WTC11 (cell line): Measurements from ENCODE around the gene C2CD2. TPM values are rescaled to one million over a fixed set of nuclear protein-coding genes. Genes with fewer than 3 reads are reported as not detected.
A peak's percentile ranks its signal among the peaks of the same experiment; 100 is the strongest.

Source experiments
- ATAC-seq: fragments of 200-7000 bp; cut with Tn5 transposase; 2 replicates; pipeline ENCODE4 v1.10.0; 2021; ENCODE audit warnings: mild to moderate bottlenecking, moderate library complexity
- CTCF ChIA-PET: fragments of 300-600 bp; sonication (Branson Sonifier 250); formaldehyde crosslinking; loops from one replicate; lab custom pipeline; 2021; ENCODE audit warnings: antibody characterized with exemption; lab: Charles Lee
- POLR2A ChIA-PET: fragments of 350-600 bp; sonication (Branson Sonifier 250); formaldehyde crosslinking; loops from one replicate; lab custom pipeline; 2021; ENCODE audit warnings: antibody characterized with exemption; lab: Charles Lee
- DNase-seq: peaks from one replicate; pipeline ENCODE4 v3.0.0; 2021; ENCODE audit warnings: low spot score
- H3K27ac Mint-ChIP-seq: 2 replicates; pipeline ENCODE4 v1.8.0; 2021; ENCODE audit warnings: mixed read lengths
- H3K27me3 Mint-ChIP-seq: 2 replicates; pipeline ENCODE4 v1.8.0; 2021; ENCODE audit warnings: low read depth, mild to moderate bottlenecking, moderate library complexity, mixed read lengths
- H3K36me3 Mint-ChIP-seq: 2 replicates; pipeline ENCODE4 v1.8.0; 2021; ENCODE audit warnings: mixed read lengths
- H3K4me1 Mint-ChIP-seq: 2 replicates; pipeline ENCODE4 v1.8.0; 2022; ENCODE audit warnings: mixed read lengths
- H3K4me3 Mint-ChIP-seq: 2 replicates; pipeline ENCODE4 v1.8.0; 2021; ENCODE audit warnings: mild to moderate bottlenecking, moderate library complexity, mixed read lengths
- H3K9me3 Mint-ChIP-seq: 2 replicates; pipeline ENCODE4 v1.8.0; 2021; ENCODE audit warnings: mixed read lengths
- CBFB ChIP-seq: sonication (generic); formaldehyde crosslinking; IDR thresholded peaks from 2 replicates; pipeline ENCODE4 v1.8.1; 2022; ENCODE audit warnings: mild to moderate bottlenecking, low read depth, missing genetic modification reagents
- ELF4 ChIP-seq: sonication (generic); formaldehyde crosslinking; IDR thresholded peaks from 2 replicates; pipeline ENCODE4 v1.8.1; 2022; ENCODE audit warnings: low read depth, mild to moderate bottlenecking, moderate library complexity, missing genetic modification reagents
- ETV6 ChIP-seq: sonication (generic); formaldehyde crosslinking; IDR thresholded peaks from 2 replicates; pipeline ENCODE4 v1.8.1; 2022; ENCODE audit warnings: mild to moderate bottlenecking, missing genetic modification reagents
- FOXP1 ChIP-seq: sonication (generic); formaldehyde crosslinking; IDR thresholded peaks from 2 replicates; pipeline ENCODE4 v1.8.0; 2022; ENCODE audit warnings: missing genetic modification reagents, mild to moderate bottlenecking, moderate library complexity, borderline replicate concordance
- GABPB1 ChIP-seq: sonication (generic); formaldehyde crosslinking; IDR thresholded peaks from 2 replicates; pipeline ENCODE4 v1.8.1; 2023; ENCODE audit warnings: mild to moderate bottlenecking, missing genetic modification reagents
- KAT7 ChIP-seq: sonication (generic); formaldehyde crosslinking; IDR thresholded peaks from 2 replicates; pipeline ENCODE4 v1.8.1; 2023; ENCODE audit warnings: missing genetic modification reagents, mild to moderate bottlenecking, borderline replicate concordance
- MXD4 ChIP-seq: fragments of 250-450 bp; sonication (Bioruptor Pico); IDR thresholded peaks from 2 replicates; pipeline ENCODE4 v1.8.0; 2021; ENCODE audit warnings: mild to moderate bottlenecking, moderate library complexity, borderline replicate concordance
- NFYB ChIP-seq: sonication (generic); formaldehyde crosslinking; conservative IDR thresholded peaks from 2 replicates; pipeline ENCODE4 v1.8.0; 2022; ENCODE audit warnings: low read depth, missing genetic modification reagents
- RELA ChIP-seq: sonication (generic); formaldehyde crosslinking; IDR thresholded peaks from 2 replicates; pipeline ENCODE4 v1.8.1; 2022; ENCODE audit warnings: missing genetic modification reagents, mild to moderate bottlenecking, borderline replicate concordance
- SP1 ChIP-seq: sonication (generic); formaldehyde crosslinking; conservative IDR thresholded peaks from 2 replicates; pipeline ENCODE4 v1.8.1; 2022; ENCODE audit warnings: missing genetic modification reagents
- ZBTB43 ChIP-seq: sonication (generic); formaldehyde crosslinking; IDR thresholded peaks from 2 replicates; pipeline ENCODE4 v1.8.1; 2023; ENCODE audit warnings: mild to moderate bottlenecking, missing genetic modification reagents
- ZNF423 ChIP-seq: fragments of 250-450 bp; sonication (Bioruptor Pico); IDR thresholded peaks from 2 replicates; pipeline ENCODE4 v2.1.2; 2022; ENCODE audit warnings: mild to moderate bottlenecking, moderate library complexity
- total RNA-seq: library from RNA; stranded (reverse); gene quantifications from 3 replicates; pipeline ENCODE4 v1.2.3, GENCODE V29; 2021
- TF ChIP-seq, protein P1 (sequence below): sonication (generic); formaldehyde crosslinking; IDR thresholded peaks from 2 replicates; pipeline ENCODE4 v1.8.1; 2023; ENCODE audit warnings: mild to moderate bottlenecking, missing genetic modification reagents, moderate library complexity
- TF ChIP-seq, protein P2 (sequence below): sonication (generic); formaldehyde crosslinking; IDR thresholded peaks from 2 replicates; pipeline ENCODE4 v1.8.0; 2023; ENCODE audit warnings: missing genetic modification reagents, mild to moderate bottlenecking, borderline replicate concordance
- TF ChIP-seq, protein P3 (sequence below): sonication (generic); formaldehyde crosslinking; IDR thresholded peaks from 2 replicates; pipeline ENCODE4 v1.8.1; 2022; ENCODE audit warnings: missing genetic modification reagents, borderline replicate concordance
- TF ChIP-seq, protein P4 (sequence below): sonication (generic); formaldehyde crosslinking; IDR thresholded peaks from 2 replicates; pipeline ENCODE4 v1.8.1; 2023; ENCODE audit warnings: mild to moderate bottlenecking, missing genetic modification reagents, moderate library complexity

The C2CD2 gene
- total RNA-seq, 1 experiment from 2014 or later = 11.2 TPM

GRCh38 chr21:41928621-41929220 lies 25.1 kb downstream of the C2CD2 start:
- TF ChIP-seq KAT7 (no peak), CBFB (CRISPR knock-in tag) (no peak), ZNF423 (no peak)
- TF ChIP-seq, protein P1, sequence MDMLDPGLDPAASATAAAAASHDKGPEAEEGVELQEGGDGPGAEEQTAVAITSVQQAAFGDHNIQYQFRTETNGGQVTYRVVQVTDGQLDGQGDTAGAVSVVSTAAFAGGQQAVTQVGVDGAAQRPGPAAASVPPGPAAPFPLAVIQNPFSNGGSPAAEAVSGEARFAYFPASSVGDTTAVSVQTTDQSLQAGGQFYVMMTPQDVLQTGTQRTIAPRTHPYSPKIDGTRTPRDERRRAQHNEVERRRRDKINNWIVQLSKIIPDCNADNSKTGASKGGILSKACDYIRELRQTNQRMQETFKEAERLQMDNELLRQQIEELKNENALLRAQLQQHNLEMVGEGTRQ = no peak
- TF ChIP-seq, protein P2, sequence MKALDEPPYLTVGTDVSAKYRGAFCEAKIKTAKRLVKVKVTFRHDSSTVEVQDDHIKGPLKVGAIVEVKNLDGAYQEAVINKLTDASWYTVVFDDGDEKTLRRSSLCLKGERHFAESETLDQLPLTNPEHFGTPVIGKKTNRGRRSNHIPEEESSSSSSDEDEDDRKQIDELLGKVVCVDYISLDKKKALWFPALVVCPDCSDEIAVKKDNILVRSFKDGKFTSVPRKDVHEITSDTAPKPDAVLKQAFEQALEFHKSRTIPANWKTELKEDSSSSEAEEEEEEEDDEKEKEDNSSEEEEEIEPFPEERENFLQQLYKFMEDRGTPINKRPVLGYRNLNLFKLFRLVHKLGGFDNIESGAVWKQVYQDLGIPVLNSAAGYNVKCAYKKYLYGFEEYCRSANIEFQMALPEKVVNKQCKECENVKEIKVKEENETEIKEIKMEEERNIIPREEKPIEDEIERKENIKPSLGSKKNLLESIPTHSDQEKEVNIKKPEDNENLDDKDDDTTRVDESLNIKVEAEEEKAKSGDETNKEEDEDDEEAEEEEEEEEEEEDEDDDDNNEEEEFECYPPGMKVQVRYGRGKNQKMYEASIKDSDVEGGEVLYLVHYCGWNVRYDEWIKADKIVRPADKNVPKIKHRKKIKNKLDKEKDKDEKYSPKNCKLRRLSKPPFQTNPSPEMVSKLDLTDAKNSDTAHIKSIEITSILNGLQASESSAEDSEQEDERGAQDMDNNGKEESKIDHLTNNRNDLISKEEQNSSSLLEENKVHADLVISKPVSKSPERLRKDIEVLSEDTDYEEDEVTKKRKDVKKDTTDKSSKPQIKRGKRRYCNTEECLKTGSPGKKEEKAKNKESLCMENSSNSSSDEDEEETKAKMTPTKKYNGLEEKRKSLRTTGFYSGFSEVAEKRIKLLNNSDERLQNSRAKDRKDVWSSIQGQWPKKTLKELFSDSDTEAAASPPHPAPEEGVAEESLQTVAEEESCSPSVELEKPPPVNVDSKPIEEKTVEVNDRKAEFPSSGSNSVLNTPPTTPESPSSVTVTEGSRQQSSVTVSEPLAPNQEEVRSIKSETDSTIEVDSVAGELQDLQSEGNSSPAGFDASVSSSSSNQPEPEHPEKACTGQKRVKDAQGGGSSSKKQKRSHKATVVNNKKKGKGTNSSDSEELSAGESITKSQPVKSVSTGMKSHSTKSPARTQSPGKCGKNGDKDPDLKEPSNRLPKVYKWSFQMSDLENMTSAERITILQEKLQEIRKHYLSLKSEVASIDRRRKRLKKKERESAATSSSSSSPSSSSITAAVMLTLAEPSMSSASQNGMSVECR (CRISPR knock-in tag) = no peak
- no peaks in the 10 kb centered on the region for H3K36me3 Mint-ChIP-seq
- ATAC-seq (no peak), DNase-seq (no peak)
- peaks cover 56% of the 10 kb centered on the region for H3K4me1 Mint-ChIP-seq
- ChIA-PET POLR2A (no interaction called here), CTCF (interaction anchor here (0.9 kb wide), 1 partner anchor 150 kb away, joined by 3 read pairs; no protein-coding TSS in a partner anchor)
- no peak overlapping the region for H3K4me3 Mint-ChIP-seq
- peaks cover 3% of the 10 kb centered on the region; the same call in 1 of the 2 replicates for H3K27me3 Mint-ChIP-seq
- H3K27ac Mint-ChIP-seq = 0 out of 2 replicates have a peak overlapping the region, but pooled peaks have one; percentile 49
- H3K9me3 Mint-ChIP-seq = no peaks in the 10 kb centered on the region

GRCh38 chr21:41927727-41928409 lies 25.9 kb downstream of the C2CD2 start:
- ATAC-seq = no peak
- peaks cover 48% of the 10 kb centered on the region for H3K4me1 Mint-ChIP-seq
- no peak for TF ChIP-seq GABPB1
- TF ChIP-seq, protein P3, sequence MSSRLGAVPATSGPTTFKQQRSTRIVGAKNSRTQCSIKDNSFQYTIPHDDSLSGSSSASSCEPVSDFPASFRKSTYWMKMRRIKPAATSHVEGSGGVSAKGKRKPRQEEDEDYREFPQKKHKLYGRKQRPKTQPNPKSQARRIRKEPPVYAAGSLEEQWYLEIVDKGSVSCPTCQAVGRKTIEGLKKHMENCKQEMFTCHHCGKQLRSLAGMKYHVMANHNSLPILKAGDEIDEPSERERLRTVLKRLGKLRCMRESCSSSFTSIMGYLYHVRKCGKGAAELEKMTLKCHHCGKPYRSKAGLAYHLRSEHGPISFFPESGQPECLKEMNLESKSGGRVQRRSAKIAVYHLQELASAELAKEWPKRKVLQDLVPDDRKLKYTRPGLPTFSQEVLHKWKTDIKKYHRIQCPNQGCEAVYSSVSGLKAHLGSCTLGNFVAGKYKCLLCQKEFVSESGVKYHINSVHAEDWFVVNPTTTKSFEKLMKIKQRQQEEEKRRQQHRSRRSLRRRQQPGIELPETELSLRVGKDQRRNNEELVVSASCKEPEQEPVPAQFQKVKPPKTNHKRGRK (CRISPR knock-in tag) = no peak
- no peak for TF ChIP-seq RELA
- TF ChIP-seq ETV6 (CRISPR knock-in tag) = no peak
- TF ChIP-seq ELF4 (CRISPR knock-in tag) = no peak
- no peak for TF ChIP-seq NFYB (CRISPR knock-in tag)
- no peak for TF ChIP-seq MXD4
- no peak for TF ChIP-seq SP1 (CRISPR knock-in tag)
- TF ChIP-seq, all 79 proteins: peak for 0
- Mint-ChIP-seq H3K27me3 (peaks cover 3% of the 10 kb centered on the region; the same call in 1 of the 2 replicates), H3K9me3 (no peaks in the 10 kb centered on the region), H3K36me3 (no peaks in the 10 kb centered on the region), H3K4me3 (no peak overlapping the region), H3K27ac (peak overlapping the region; percentile 30)
- no peak for DNase-seq
- POLR2A ChIA-PET = no interaction called here
- CTCF ChIA-PET = no interaction called here

- Mint-ChIP-seq H3K36me3 (no peaks in the 10 kb centered on the region), H3K9me3 (no peaks in the 10 kb centered on the region), H3K27ac (peak overlapping the region; percentile 87), H3K4me3 (peak overlapping the region; percentile 27), H3K4me1 (peaks cover 40% of the 10 kb centered on the region), H3K27me3 (no peaks in the 10 kb centered on the region)
- no peak for DNase-seq
- no peak for TF ChIP-seq ZBTB43 (CRISPR knock-in tag)
- TF ChIP-seq, protein P4, sequence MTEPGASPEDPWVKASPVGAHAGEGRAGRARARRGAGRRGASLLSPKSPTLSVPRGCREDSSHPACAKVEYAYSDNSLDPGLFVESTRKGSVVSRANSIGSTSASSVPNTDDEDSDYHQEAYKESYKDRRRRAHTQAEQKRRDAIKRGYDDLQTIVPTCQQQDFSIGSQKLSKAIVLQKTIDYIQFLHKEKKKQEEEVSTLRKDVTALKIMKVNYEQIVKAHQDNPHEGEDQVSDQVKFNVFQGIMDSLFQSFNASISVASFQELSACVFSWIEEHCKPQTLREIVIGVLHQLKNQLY (CRISPR knock-in tag) = no peak
- TF ChIP-seq KAT7 = no peak
- TF ChIP-seq FOXP1 = no peak
- POLR2A ChIA-PET = no interaction called here
- ATAC-seq = no peak
- CTCF ChIA-PET = interaction anchor here (1.5 to 1.8 kb wide), 2 partner anchors 110 to 315 kb away, joined by 4 read pairs; no protein-coding TSS in a partner anchor
Observed at GRCh38 chr21:41926807-41927171, 27.0 kb downstream of the C2CD2 start.
